ENCODE measurements around the gene FAM98B. TPM values are rescaled to one million over a fixed set of nuclear protein-coding genes. Genes with fewer than 3 reads are reported as not detected.
"Not testable (repeated sequence)": the region's sequence is repeated elsewhere in the genome, so short reads cannot be mapped to it uniquely, and the experiment has no call there.

Gene FAM98B
- total and polyA plus RNA-seq, 2 experiments from 2014 or later, result 4.4 to 14.1 TPM

DNA sequence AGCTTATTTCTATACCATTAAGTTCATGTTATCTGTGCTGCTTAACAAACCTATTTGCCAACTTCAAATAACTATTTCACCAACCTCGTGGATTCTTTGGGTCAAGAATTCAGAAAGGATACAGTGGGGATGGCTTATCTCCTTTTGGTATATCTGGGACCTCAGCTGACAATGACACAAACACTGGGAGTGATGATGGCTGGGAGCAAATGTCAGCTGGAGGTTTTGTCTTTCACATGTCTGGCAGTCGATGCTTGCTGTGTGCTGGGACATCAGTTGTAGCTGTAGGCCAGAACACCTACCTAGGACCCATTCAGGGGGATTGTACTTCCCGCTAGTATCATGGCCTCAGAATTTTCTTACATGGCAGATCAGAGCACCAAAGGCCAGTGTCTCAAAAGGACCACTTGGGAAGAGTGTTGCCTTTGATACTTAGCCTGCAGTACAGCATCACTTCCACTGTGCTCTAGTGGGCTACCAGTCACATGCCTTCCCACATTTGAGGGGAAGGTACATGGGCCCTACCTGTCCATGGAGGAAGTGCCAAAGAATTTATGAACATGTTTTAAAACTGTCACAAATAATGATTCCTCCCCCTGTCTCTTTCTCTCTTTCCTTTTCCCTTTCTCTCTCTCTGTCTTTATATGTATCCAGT lies 23.7 kb upstream of the FAM98B start:
- no peak overlapping the region for H3K4me3 ChIP-seq
- no peak overlapping the region for H3K27ac ChIP-seq
- WGBS (ENCODE audit: low lambda C conversion rate, missing lambda C conversion rate), result 77% methylated on average over 3 of the region's 3 CpGs
- H4K20me1 ChIP-seq (ENCODE audit: insufficient read depth, poor library complexity, severe bottlenecking), result no peaks in the 10 kb centered on the region
- no peak overlapping the region for H3K4me2 ChIP-seq
- no peaks in the 10 kb centered on the region for H3K9me3 ChIP-seq (ENCODE audit: low read depth)
- TF ChIP-seq, protein P1, sequence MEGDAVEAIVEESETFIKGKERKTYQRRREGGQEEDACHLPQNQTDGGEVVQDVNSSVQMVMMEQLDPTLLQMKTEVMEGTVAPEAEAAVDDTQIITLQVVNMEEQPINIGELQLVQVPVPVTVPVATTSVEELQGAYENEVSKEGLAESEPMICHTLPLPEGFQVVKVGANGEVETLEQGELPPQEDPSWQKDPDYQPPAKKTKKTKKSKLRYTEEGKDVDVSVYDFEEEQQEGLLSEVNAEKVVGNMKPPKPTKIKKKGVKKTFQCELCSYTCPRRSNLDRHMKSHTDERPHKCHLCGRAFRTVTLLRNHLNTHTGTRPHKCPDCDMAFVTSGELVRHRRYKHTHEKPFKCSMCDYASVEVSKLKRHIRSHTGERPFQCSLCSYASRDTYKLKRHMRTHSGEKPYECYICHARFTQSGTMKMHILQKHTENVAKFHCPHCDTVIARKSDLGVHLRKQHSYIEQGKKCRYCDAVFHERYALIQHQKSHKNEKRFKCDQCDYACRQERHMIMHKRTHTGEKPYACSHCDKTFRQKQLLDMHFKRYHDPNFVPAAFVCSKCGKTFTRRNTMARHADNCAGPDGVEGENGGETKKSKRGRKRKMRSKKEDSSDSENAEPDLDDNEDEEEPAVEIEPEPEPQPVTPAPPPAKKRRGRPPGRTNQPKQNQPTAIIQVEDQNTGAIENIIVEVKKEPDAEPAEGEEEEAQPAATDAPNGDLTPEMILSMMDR (IDR thresholded peaks at IDR 0.05; ENCODE audit: poor library complexity), result no peak
- TF ChIP-seq EZH2phosphoT487 (IDR thresholded peaks at IDR 0.05; ENCODE audit: low read depth, severe bottlenecking, unreplicated experiment), result no peak
- no peak for TF ChIP-seq EZH2 (IDR thresholded peaks at IDR 0.05; ENCODE audit: borderline replicate concordance)
- no peaks in the 10 kb centered on the region for H3K79me2 ChIP-seq
- no peak overlapping the region for H2AFZ ChIP-seq
- no peaks in the 10 kb centered on the region for H3K9me2 ChIP-seq (replicated peaks; ENCODE audit: insufficient read depth)
- peaks cover 2% of the 10 kb centered on the region for H3K27me3 ChIP-seq
- no peak for DNase-seq (ENCODE audit: low spot score)
- no peaks in the 10 kb centered on the region for H3K36me3 ChIP-seq (replicated peaks; ENCODE audit: insufficient read depth, low read depth)
- H3K4me1 ChIP-seq (ENCODE audit: insufficient read depth), result no peaks in the 10 kb centered on the region

DNA sequence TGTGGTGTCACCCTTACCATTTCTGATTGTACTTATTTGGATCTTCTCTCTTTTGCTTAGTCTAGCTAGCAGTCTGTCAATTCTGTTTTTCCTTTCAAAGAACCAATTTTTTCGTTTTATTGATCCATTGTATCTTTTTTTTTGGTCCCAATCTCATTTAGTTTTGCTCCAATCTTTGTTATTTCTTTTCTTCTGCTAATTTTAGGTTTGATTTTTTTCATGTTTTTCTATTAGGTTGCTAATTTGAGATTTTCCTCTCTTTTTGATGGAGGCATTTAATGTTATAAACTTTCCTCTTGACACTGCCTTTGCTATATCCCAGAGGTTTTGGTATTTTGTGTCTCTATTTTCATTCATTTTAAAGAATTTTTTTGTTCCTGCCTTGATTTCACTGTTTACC lies 16.9 kb upstream of the FAM98B start:
- 21% methylated on average over 1 of the region's 1 CpG for WGBS (ENCODE audit: low lambda C conversion rate, missing lambda C conversion rate)
- Histone ChIP-seq H3K36me3 (replicated peaks; ENCODE audit: insufficient read depth, low read depth) (no peaks in the 10 kb centered on the region), H3K4me1 (ENCODE audit: insufficient read depth) (peaks cover 9% of the 10 kb centered on the region), H3K27me3 (peaks cover 2% of the 10 kb centered on the region), H3K9me3 (ENCODE audit: low read depth) (no peaks in the 10 kb centered on the region), H3K4me3 (no peak overlapping the region), H3K79me2 (no peaks in the 10 kb centered on the region), H3K4me2 (no peak overlapping the region), H3K27ac (no peak overlapping the region), H2AFZ (no peak overlapping the region), H4K20me1 (ENCODE audit: insufficient read depth, poor library complexity, severe bottlenecking) (no peaks in the 10 kb centered on the region), H3K9me2 (replicated peaks; ENCODE audit: insufficient read depth) (no peaks in the 10 kb centered on the region)
- TF ChIP-seq EZH2phosphoT487 (IDR thresholded peaks at IDR 0.05; ENCODE audit: low read depth, severe bottlenecking, unreplicated experiment), result no peak
- TF ChIP-seq EZH2 (IDR thresholded peaks at IDR 0.05; ENCODE audit: borderline replicate concordance), result no peak
- TF ChIP-seq, protein P1 (IDR thresholded peaks at IDR 0.05; ENCODE audit: poor library complexity), result no peak
- no peak for DNase-seq (ENCODE audit: low spot score)

GRCh38 chr15:38437603-38438002 lies 16.3 kb upstream of the FAM98B start:
- not testable (repeated sequence) for H3K4me1 ChIP-seq (ENCODE audit: insufficient read depth); H3K36me3 ChIP-seq (replicated peaks; ENCODE audit: insufficient read depth, low read depth); H3K79me2 ChIP-seq; H3K9me3 ChIP-seq (ENCODE audit: low read depth); H3K4me3 ChIP-seq; H4K20me1 ChIP-seq (ENCODE audit: insufficient read depth, poor library complexity, severe bottlenecking); H3K27me3 ChIP-seq; DNase-seq (ENCODE audit: low spot score); H2AFZ ChIP-seq; H3K9me2 ChIP-seq (replicated peaks; ENCODE audit: insufficient read depth)
- Histone ChIP-seq H3K27ac (peak overlapping the region; percentile 92), H3K4me2 (peak overlapping the region; percentile 22)
- WGBS (ENCODE audit: low lambda C conversion rate, missing lambda C conversion rate), result 74% methylated on average over 4 of the region's 4 CpGs

DNA sequence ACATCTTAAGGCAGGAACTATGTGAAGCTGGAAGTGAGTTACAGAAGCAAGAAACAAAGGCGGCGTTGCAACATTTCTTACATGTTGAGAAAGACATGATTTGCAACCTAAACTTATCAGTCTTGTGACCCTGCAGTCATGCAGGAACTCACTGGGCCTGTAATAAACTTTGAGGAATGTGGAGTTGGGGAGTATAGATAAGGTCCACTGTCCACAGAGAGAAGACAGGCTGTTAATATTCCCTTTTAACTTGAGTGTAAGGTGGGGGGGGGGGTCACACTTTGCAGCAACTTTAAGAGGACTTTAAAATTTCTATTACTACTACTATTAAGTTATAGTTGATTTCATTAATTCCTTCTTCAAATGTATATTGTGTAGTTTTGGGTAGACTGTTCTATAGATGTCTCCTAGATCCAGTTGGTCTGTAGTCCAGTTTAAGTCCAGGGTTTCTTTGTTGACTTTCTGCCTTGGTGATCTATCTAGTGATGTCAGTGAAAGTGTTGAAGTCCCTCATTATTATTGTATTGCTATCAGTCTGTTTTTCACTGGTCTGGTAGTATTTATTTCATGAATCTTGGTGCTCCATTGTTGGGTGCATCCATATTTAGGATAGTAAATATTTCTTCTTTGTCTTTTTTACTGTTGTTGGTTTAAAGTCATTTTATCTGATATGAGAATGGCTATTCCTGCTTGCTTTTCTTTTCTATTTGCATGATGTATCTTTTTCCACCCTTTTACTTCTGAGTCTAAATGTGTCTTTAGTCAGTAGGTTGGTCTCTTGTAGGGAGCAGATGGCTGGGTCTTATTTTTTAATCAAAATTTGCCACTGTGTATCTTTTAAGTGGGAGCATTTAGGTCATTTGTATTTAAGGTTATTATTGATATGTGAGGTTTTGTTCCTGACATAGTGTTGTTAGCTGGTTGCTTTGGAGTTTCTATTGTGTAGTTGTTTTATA lies 15.6 kb upstream of the FAM98B start:
- Histone ChIP-seq H3K9me2 (replicated peaks; ENCODE audit: insufficient read depth) (no peaks in the 10 kb centered on the region), H3K4me1 (ENCODE audit: insufficient read depth) (peaks cover 9% of the 10 kb centered on the region), H3K27me3 (peaks cover 2% of the 10 kb centered on the region), H3K79me2 (no peaks in the 10 kb centered on the region), H3K4me2 (peak overlapping the region; percentile 22), H3K4me3 (no peak overlapping the region), H3K36me3 (replicated peaks; ENCODE audit: insufficient read depth, low read depth) (no peaks in the 10 kb centered on the region), H2AFZ (no peak overlapping the region), H3K27ac (peak overlapping the region; percentile 92), H3K9me3 (ENCODE audit: low read depth) (no peaks in the 10 kb centered on the region), H4K20me1 (ENCODE audit: insufficient read depth, poor library complexity, severe bottlenecking) (no peaks in the 10 kb centered on the region)
- peak; percentile 56 for DNase-seq (ENCODE audit: low spot score)
- TF ChIP-seq, protein P1 (IDR thresholded peaks at IDR 0.05; ENCODE audit: poor library complexity), result no peak
- no peak for TF ChIP-seq EZH2phosphoT487 (IDR thresholded peaks at IDR 0.05; ENCODE audit: low read depth, severe bottlenecking, unreplicated experiment)
- no peak for TF ChIP-seq EZH2 (IDR thresholded peaks at IDR 0.05; ENCODE audit: borderline replicate concordance)
- WGBS (ENCODE audit: low lambda C conversion rate, missing lambda C conversion rate), result 34% methylated on average over 2 of the region's 2 CpGs
